ENCODE data around the gene ZNF816. TPM values are rescaled to one million over a fixed set of nuclear protein-coding genes. Genes with fewer than 3 reads are reported as not detected.
"Not testable (repeated sequence)": the region's sequence is repeated elsewhere in the genome, so short reads cannot be mapped to it uniquely, and the experiment has no call there.

ZNF816 gene
- total and polyA plus RNA-seq, 12 donors = 1.6 to 11.8 (median 5.2) TPM

DNA sequence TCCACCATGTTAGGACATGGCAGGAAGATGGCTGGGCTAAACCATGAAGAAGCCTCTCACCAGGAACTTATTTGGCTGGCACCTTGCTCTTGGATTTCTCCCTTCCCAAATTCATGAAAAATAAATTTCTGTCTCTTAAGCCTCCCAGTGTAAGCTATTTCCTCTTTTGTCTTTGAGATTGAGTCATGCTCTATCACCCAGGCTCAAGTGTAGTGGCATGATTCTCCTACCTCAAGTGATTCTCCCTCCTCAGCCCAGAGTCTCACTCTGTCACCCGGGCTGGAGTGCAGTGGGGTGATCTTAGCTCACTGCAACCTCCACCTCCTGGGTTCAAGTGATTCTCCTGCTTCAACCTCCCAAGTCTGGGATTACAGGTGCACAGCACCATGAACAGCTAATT, 52.0 kb downstream of the ZNF816 start:
- ATAC-seq (no peak), DNase-seq (no peak)
- H3K4me3 ChIP-seq = no peak overlapping the region
- H3K27ac ChIP-seq = no peak overlapping the region
- H3K36me3 ChIP-seq = peaks cover 0 to 87% (median 27%) of the 10 kb centered on the region in 9 donors
- H3K9me3 ChIP-seq = peaks cover 0 to 48% (median 0%) of the 10 kb centered on the region in 11 donors
- H3K27me3 ChIP-seq = no peaks in the 10 kb centered on the region
- no peaks in the 10 kb centered on the region for H3K4me1 ChIP-seq
- TF ChIP-seq, protein P1, sequence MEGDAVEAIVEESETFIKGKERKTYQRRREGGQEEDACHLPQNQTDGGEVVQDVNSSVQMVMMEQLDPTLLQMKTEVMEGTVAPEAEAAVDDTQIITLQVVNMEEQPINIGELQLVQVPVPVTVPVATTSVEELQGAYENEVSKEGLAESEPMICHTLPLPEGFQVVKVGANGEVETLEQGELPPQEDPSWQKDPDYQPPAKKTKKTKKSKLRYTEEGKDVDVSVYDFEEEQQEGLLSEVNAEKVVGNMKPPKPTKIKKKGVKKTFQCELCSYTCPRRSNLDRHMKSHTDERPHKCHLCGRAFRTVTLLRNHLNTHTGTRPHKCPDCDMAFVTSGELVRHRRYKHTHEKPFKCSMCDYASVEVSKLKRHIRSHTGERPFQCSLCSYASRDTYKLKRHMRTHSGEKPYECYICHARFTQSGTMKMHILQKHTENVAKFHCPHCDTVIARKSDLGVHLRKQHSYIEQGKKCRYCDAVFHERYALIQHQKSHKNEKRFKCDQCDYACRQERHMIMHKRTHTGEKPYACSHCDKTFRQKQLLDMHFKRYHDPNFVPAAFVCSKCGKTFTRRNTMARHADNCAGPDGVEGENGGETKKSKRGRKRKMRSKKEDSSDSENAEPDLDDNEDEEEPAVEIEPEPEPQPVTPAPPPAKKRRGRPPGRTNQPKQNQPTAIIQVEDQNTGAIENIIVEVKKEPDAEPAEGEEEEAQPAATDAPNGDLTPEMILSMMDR (IDR thresholded peaks at IDR 0.05) = no peak
- intact Hi-C loops (cut with DNase I) = no loop called here
- WGBS, 2 donors = 96 to 100% methylated on average over 1 of the region's 1 CpG

DNA sequence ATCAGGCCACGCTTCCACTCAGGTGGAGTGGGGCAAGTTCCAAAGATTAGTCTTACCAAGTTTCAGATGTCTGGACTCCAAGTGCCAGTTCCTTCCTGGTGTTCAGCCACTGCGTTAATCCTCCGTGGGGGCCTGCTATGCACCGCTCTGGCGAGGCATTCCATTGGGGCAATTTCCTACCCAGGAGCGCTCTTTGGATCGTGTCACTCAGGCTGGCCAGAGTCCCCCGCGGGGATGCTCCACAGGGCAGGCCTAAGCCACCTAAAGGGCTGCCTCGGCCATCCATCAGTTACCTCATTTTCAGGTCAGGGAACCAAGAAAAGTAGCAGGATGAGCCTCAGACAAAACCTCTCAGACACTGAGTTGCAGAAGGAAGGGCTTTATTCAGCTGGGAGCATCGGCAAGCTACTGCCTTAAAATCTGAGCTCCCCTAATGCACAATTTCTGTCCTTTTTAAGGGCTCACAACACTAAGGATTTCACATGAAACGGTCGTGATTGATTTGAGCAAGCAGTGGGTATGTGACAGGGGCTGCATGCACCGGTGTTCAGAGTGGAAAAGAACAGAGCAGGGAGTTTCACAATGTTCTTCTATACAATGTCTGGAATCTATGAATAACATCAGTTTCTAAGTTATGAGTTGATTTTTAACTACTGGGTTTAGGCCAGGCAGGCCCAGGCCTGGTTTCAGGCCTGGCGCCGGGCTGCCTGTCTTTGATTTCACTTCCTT, 58.5 kb downstream of the ZNF816 start:
- intact Hi-C loops (cut with DNase I); ATAC-seq; H3K27me3 ChIP-seq; H3K4me1 ChIP-seq; H3K27ac ChIP-seq; H3K4me3 ChIP-seq; DNase-seq: not testable (repeated sequence)
- H3K36me3 ChIP-seq = peaks cover 0 to 34% (median 23%) of the 10 kb centered on the region in 9 donors
- peaks cover 0 to 36% (median 0%) of the 10 kb centered on the region in 11 donors for H3K9me3 ChIP-seq
- 86 to 94% methylated on average over 16 of the region's 16 CpGs for WGBS, 2 donors

DNA sequence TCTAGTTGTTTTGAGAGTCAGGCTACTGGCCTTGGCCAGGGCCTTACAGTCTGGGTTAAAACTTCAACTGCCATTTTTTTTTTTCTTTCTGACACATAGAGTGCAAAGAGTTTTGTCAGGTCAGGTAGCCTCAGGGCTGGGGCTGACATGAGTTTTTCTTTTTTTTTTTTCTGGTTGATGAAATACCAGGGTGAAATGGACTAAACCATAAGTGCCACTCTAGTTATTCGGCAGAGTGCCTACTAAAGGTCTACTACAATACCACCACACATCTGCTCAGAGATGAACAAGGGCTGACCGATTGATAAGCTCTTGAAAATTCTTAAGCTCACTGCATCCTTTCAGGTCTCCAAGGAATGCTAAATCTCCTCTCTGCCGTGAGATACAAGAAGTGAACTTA, 60.8 kb downstream of the ZNF816 start:
- Histone ChIP-seq H3K4me1 (peaks cover 0 to 9% (median 6%) of the 10 kb centered on the region in 9 donors), H3K4me3 (no peak overlapping the region), H3K27ac (no peak overlapping the region), H3K27me3 (no peaks in the 10 kb centered on the region), H3K9me3 (peaks cover 0 to 12% (median 0%) of the 10 kb centered on the region in 11 donors), H3K36me3 (peaks cover 0 to 12% (median 9%) of the 10 kb centered on the region in 9 donors)
- ATAC-seq (no peak), DNase-seq (no peak)
- WGBS, 2 donors = 75 to 82% methylated on average over 3 of the region's 3 CpGs
- TF ChIP-seq, protein P1 (IDR thresholded peaks at IDR 0.05) = no peak
- intact Hi-C loops (cut with DNase I) = no loop called here

Other genes starting within 250 kb of the ZNF816 start
- gene ZNF611, start 227.8 kb downstream of the ZNF816 start, total RNA-seq = 1 to 10 TPM; 7.0 to 9.8 (median 7.7) TPM
- gene ZNF611, start 227.8 kb downstream of the ZNF816 start, polyA plus RNA-seq = 1 to 10 TPM; 2.3 to 5.8 TPM
- gene ZNF600, start 176.1 kb downstream of the ZNF816 start, total RNA-seq = 1 to 10 TPM; 1.5 to 4.0 (median 2.5) TPM
- gene ZNF600, start 176.1 kb downstream of the ZNF816 start, polyA plus RNA-seq = 1 to 10 TPM; 1.7 to 6.9 TPM
- gene ZNF28, start 141.2 kb downstream of the ZNF816 start, total RNA-seq = 10 to 100 TPM in 3 of 10 donors, 1 to 10 TPM in 7; 3.6 to 11.4 (median 9.4) TPM
- 1 to 10 TPM; 1.4 to 2.9 TPM for gene ZNF28, start 141.2 kb downstream of the ZNF816 start, polyA plus RNA-seq
- 10 to 100 TPM in 3 of 10 donors, 1 to 10 TPM in 7; 6.1 to 12.7 (median 9.2) TPM for gene ZNF468, start 105.3 kb downstream of the ZNF816 start, total RNA-seq
- gene ZNF468, start 105.3 kb downstream of the ZNF816 start, polyA plus RNA-seq = 1 to 10 TPM; 5.3 to 9.1 TPM
- gene ZNF320, start 65.2 kb downstream of the ZNF816 start, total RNA-seq = 10 to 100 TPM in 1 of 10 donors, 1 to 10 TPM in 9; 6.3 to 16.3 (median 7.6) TPM
- 10 to 100 TPM in 1 of 2 donors, 1 to 10 TPM in 1; 2.7 to 10.0 TPM for gene ZNF320, start 65.2 kb downstream of the ZNF816 start, polyA plus RNA-seq
- 1 to 10 TPM in 9 of 10 donors, under 1 TPM in 1; 0.76 to 2.3 (median 1.4) TPM for gene ZNF888, start 39.5 kb downstream of the ZNF816 start, total RNA-seq
- gene ZNF888, start 39.5 kb downstream of the ZNF816 start, polyA plus RNA-seq = 1 to 10 TPM in 1 of 2 donors, under 1 TPM in 1; 0.70 to 1.6 TPM
- gene ERVV-1, start 51.0 kb upstream of the ZNF816 start, total RNA-seq = under 1 TPM in 1 of 10 donors, not detected in 9; 0.19 TPM
- gene ERVV-1, start 51.0 kb upstream of the ZNF816 start, polyA plus RNA-seq = under 1 TPM in 1 of 2 donors, not detected in 1; 0.03 TPM
- gene ERVV-2, start 81.9 kb upstream of the ZNF816 start, total RNA-seq = not detected
- not detected for gene ERVV-2, start 81.9 kb upstream of the ZNF816 start, polyA plus RNA-seq
- 10 to 100 TPM in 9 of 10 donors, 1 to 10 TPM in 1; 9.8 to 22.9 (median 18.5) TPM for gene ZNF160, start 140.5 kb upstream of the ZNF816 start, total RNA-seq
- gene ZNF160, start 140.5 kb upstream of the ZNF816 start, polyA plus RNA-seq = 10 to 100 TPM in 1 of 2 donors, 1 to 10 TPM in 1; 9.1 to 25.9 TPM
- gene ZNF415, start 170.0 kb upstream of the ZNF816 start, total RNA-seq = 10 to 100 TPM; 18.7 to 32.5 (median 22.8) TPM
- gene ZNF415, start 170.0 kb upstream of the ZNF816 start, polyA plus RNA-seq = 10 to 100 TPM in 1 of 2 donors, 1 to 10 TPM in 1; 9.5 to 19.8 TPM
- gene ZNF347, start 196.2 kb upstream of the ZNF816 start, total RNA-seq = 10 to 100 TPM in 2 of 10 donors, 1 to 10 TPM in 8; 5.4 to 11.3 (median 7.2) TPM
- 1 to 10 TPM; 2.0 to 3.2 TPM for gene ZNF347, start 196.2 kb upstream of the ZNF816 start, polyA plus RNA-seq
- gene ZNF665, start 230.5 kb upstream of the ZNF816 start, total RNA-seq = 1 to 10 TPM in 7 of 10 donors, under 1 TPM in 3; 0.75 to 3.3 (median 1.2) TPM
- 1 to 10 TPM; 1.5 to 1.6 TPM for gene ZNF665, start 230.5 kb upstream of the ZNF816 start, polyA plus RNA-seq

Data from heart right ventricle (tissue), 16 donors.